ENCODE data around the gene AHDC1.
A peak's percentile ranks its signal among the peaks of the same experiment; 100 is the strongest.

Gene AHDC1, protein sequence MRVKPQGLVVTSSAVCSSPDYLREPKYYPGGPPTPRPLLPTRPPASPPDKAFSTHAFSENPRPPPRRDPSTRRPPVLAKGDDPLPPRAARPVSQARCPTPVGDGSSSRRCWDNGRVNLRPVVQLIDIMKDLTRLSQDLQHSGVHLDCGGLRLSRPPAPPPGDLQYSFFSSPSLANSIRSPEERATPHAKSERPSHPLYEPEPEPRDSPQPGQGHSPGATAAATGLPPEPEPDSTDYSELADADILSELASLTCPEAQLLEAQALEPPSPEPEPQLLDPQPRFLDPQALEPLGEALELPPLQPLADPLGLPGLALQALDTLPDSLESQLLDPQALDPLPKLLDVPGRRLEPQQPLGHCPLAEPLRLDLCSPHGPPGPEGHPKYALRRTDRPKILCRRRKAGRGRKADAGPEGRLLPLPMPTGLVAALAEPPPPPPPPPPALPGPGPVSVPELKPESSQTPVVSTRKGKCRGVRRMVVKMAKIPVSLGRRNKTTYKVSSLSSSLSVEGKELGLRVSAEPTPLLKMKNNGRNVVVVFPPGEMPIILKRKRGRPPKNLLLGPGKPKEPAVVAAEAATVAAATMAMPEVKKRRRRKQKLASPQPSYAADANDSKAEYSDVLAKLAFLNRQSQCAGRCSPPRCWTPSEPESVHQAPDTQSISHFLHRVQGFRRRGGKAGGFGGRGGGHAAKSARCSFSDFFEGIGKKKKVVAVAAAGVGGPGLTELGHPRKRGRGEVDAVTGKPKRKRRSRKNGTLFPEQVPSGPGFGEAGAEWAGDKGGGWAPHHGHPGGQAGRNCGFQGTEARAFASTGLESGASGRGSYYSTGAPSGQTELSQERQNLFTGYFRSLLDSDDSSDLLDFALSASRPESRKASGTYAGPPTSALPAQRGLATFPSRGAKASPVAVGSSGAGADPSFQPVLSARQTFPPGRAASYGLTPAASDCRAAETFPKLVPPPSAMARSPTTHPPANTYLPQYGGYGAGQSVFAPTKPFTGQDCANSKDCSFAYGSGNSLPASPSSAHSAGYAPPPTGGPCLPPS (N-terminal part only)

DNA sequence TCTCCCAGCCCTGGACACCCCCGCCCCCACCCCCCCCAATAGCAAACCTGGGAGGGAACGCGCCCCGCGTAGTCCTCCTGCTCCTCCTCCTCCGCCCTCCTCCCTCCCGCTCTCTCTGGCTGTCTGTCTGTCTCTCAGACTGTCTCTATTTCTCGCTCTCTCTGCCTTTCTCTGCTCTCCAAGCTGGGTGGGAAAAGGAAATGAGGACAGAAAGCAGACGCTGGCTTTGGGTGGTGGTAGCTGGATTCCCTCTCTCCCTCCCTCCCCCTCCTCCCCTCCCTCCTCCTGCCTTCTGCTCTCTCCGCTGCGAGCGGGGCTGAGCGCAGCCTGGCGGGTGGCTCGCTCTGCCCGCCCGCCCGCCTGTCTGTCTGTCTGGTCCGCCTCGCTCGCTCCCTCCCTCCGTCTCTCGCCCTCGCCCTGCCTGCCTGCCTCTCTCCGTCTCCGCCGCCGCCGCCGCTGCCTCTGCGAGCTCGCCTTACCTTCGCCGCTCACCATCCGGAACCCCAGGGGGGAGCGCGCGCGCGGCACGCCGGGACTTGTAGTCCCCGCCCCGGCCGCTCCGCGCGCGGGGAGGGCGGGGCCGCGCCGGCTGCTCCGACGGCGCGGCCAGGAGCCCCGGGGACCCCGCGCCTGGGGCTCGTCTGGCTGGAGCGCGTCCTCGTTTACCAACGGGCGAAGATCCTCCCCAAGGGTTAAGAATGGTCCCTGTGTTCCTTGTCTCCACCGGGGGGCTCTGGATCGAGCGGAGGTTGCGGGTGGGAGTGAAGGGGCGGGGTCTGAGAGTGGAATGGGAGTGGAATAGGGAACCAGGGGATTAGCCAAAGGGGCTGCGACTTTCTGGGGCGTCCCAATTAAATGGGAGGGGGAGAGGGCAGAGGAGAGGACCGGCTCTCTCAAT is at the start of gene AHDC1:
Gene AHDC1 (minus strand): TSS at position 464 of the 898 bp plus-strand sequence. CDS start 52,029 bp downstream, outside the sequence.
- Mint-ChIP-seq H3K27me3 (ENCODE audit: low read depth) (no peaks in the 10 kb centered on the region), H3K4me1 (peaks cover 50% of the 10 kb centered on the region), H3K27ac (peak within 1 kb of the TSS in 2 of 3 experiments; percentile 95 to 97), H3K4me3 (peak within 1 kb of the TSS; percentile 89 to 97 (median 96)), H3K36me3 (ENCODE audit: low read depth) (no peaks in the 10 kb centered on the region), H3K9me3 (no peaks in the 10 kb centered on the region)
- TF ChIP-seq, protein P1, sequence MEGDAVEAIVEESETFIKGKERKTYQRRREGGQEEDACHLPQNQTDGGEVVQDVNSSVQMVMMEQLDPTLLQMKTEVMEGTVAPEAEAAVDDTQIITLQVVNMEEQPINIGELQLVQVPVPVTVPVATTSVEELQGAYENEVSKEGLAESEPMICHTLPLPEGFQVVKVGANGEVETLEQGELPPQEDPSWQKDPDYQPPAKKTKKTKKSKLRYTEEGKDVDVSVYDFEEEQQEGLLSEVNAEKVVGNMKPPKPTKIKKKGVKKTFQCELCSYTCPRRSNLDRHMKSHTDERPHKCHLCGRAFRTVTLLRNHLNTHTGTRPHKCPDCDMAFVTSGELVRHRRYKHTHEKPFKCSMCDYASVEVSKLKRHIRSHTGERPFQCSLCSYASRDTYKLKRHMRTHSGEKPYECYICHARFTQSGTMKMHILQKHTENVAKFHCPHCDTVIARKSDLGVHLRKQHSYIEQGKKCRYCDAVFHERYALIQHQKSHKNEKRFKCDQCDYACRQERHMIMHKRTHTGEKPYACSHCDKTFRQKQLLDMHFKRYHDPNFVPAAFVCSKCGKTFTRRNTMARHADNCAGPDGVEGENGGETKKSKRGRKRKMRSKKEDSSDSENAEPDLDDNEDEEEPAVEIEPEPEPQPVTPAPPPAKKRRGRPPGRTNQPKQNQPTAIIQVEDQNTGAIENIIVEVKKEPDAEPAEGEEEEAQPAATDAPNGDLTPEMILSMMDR (IDR thresholded peaks at IDR 0.05; ENCODE audit: unreplicated experiment in 3 of 3): no peak

DNA sequence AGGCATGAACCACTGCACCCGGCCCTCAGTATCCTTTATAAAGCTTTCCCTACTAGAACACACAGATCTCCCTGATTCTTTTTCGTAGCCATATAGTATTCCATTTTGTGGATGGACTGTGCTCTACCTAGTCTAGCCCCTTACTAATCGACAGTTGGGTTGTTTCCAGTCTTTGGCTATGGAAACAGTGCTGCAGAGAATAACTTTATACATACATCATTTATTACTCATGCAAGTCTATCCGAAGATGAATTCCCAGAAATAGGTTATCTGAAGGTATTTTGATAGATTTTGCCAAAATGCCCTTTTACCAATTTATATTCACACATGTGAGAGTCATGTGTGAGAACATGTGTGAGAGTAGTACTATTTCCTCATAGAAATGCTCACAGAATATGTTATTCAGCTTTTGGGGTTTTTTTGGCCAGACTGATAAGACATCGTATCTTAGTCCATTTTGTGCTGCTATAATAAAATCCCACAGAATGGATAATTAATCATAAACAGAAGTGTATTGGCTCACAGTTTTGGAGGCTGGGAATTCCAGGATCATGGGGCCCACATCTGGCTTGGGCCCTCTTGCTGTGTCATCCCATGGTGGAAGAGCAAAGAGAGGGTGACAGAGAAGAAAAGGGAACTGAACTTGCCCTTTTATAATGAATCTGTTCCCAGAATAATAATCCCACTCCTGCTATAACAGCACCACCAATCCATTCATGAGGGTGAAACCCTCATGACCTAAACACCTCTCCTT is 48.3 kb upstream of the AHDC1 start:
- Mint-ChIP-seq H3K4me3 (no peak overlapping the region), H3K4me1 (peaks cover 36% of the 10 kb centered on the region), H3K36me3 (ENCODE audit: low read depth) (no peaks in the 10 kb centered on the region), H3K27me3 (ENCODE audit: low read depth) (no peaks in the 10 kb centered on the region), H3K9me3 (no peaks in the 10 kb centered on the region), H3K27ac (peak overlapping the region in 1 of 3 experiments; percentile 63)
- TF ChIP-seq, protein P1 (IDR thresholded peaks at IDR 0.05; ENCODE audit: unreplicated experiment in 3 of 3): no peak

DNA sequence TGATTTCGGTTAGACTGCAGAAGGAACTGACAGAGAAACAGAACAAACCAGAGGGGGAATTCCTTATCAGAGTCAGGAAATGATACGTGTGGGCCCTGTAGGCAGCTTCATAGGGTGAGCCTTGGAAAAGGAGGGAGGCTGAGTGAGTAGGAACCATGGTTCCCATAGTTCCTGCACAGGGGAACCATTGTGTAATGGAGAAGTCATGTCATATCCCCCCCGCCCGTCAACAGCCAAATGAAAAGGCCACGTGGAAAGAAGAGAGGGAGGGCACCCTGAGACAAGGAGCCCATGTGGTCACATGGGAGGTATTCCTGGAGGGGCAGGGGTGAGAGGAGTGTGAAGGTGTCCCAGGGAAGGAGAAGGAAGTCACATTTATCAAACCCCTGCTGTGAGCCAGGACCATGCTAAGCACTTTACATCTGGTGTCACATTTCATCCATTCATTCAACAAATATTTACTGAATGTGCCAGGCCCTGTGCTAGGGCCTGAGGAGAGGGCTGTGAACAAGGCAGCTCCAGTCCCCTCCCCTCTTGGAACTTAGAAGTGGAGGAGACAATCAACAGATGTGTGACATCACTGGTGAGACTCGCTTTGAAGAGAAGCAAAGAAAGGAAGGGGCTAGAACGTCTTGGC is 46.7 kb upstream of the AHDC1 start:
- no peaks in the 10 kb centered on the region for H3K36me3 Mint-ChIP-seq (ENCODE audit: low read depth)
- H3K27me3 Mint-ChIP-seq (ENCODE audit: low read depth): no peaks in the 10 kb centered on the region
- H3K4me3 Mint-ChIP-seq: no peak overlapping the region
- no peaks in the 10 kb centered on the region for H3K9me3 Mint-ChIP-seq
- peak overlapping the region in 2 of 3 experiments; percentile 2 to 49 for H3K27ac Mint-ChIP-seq
- peaks cover 31% of the 10 kb centered on the region for H3K4me1 Mint-ChIP-seq
- TF ChIP-seq, protein P1 (IDR thresholded peaks at IDR 0.05; ENCODE audit: unreplicated experiment in 3 of 3): no peak

DNA sequence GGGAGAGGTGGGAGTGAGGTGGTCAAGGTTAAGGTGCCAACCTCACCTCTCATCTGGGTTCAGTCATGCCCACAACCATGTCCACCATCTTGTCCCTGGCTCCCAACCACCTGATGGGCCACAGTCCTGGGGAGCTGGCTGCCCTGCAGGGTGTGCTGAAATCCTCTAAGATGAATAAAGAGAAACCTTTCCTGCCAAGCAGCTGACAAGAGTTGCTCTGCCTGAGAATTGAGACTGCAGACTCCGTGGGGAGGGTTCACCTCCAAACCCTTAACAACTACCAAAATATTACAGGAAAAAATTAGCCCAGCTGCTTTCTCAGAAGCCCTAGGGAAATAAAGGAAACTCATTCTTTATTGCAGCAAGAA is 46.2 kb upstream of the AHDC1 start:
- Mint-ChIP-seq H3K27ac (peak overlapping the region in 1 of 3 experiments; percentile 49), H3K9me3 (no peaks in the 10 kb centered on the region), H3K4me1 (peaks cover 26% of the 10 kb centered on the region), H3K36me3 (ENCODE audit: low read depth) (no peaks in the 10 kb centered on the region), H3K4me3 (no peak overlapping the region), H3K27me3 (ENCODE audit: low read depth) (no peaks in the 10 kb centered on the region)
- TF ChIP-seq, protein P1 (IDR thresholded peaks at IDR 0.05; ENCODE audit: unreplicated experiment in 3 of 3): no peak
